GM19438 (cell line): Measurements from ENCODE around the gene ERC2.

Experiments used
- ATAC-seq: cut with Tn5 transposase; IDR thresholded peaks from one replicate; pipeline ENCODE4 v1.9.1; 2021; ENCODE audit warnings: low read depth; ENCODE audit not compliant: unreplicated experiment

ERC2 gene

DNA sequence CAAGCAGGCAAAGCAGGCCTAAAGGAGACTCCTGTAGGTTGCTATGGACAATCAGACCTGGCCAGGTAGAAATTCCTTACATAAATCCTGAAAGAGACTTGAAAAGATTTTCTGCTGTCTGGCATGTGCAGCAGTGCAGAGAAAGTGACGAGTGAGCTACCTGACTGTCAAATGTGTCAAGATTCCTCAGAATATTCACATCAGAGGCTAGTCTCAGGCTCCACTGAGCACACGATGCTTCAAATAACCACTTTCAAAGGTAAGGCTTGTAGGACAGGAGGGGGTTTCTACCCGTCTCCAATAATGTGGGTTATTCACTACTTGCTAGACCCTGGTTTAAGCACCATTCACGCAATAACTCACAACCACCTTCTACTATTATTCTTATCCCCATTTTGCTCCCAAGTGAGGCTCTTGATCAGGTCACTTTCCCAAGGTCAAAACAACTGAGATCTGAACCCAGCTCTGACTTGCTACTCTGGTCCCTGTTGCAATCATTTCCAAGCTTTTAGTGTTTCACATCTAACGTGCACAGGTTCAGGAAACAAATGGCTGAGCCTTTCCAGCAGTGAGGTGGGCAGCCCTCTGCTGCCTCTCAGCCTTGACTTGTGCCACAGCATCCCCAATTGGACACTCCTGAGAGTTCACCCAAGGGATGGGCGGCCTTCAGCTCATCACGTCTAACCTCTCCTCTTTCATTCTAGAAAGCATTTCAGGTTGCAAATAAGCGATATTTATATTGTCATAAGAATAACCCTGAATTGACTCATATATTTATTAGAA, 651.3 kb downstream of the ERC2 start:
- ATAC-seq, result no peak

DNA sequence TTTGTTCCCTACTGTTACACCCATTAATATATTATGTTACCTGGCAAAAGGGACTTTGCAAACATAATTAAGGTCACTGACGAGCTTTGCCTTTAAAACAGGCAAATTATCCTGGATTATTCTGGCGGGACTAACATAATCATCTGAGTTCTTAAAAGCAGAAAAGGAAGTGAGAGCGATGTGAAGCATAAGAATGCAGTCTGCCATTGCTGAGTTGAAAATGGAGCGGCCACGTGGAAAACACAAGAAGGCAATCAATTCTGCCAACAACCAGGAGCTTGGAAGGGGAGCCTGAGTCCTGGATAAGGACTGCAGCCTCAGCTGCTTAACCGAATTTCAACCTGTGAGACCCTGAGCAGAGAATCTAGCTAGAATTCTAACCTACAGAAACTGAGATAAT, 653.0 kb downstream of the ERC2 start:
- no peak for ATAC-seq

DNA sequence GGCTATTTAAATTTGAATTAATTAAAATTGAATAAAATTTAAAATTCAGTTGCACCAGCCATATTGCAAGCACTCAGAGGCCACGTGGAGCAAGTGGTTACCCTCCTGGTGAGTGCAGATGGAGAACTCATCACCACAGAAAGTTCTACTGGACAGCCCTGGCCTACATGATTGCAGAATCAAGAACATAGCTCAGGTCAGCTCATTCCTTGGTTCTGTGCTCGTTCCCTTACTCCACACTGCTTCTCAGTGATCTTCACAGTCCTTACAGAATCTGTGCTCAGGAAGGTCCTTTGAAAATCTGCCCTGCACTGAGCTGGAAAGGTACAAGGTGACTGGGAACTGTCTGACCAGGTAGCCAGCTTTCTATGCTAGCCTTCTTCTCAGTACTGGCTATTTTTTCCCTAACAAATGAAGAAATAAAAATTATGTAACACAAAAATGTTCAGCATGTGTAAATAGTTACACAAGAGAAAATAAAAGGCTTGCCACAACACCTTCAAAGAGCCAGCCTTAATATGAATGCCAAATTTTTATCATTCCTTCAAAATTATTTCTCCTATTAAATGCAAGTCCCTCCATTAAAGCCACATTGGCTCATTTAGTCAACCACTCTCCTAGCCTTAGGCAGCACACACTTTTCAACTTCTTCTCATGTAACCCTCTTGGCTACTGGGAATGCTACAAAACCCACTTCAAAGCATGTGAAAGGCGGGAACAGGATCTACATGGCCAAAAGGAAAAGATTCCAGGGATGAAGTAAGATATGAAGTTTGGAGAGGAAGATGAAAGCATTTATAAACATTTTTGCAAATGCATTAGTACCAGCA, 654.8 kb downstream of the ERC2 start:
- no peak for ATAC-seq

DNA sequence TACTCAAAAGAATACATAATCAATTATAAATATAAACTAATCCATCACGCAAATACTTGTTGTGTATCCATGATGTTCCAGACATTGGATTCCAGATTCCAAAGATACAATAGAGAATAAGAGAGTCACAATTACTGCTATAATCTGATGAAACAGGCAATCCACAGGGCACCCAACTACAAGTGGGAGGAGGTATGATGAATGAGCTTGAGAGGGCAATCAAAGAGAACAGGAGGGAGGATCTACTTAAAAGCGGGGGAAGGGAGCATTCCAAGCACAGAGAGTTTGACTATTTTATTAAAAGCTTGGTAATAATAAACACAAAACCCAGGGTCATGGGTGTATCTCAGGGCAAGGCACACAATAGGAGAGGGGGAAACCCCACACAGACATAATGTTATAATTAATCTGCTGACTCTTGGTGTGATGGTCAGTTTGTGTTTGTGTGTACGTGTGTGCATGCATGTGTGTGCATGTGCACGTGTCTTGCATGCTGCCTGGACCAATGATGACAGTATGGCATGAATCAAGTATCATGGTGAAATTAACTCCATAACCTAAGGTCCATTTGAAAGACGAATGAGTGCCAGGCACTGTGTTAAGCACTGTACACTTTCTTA, 655.8 kb downstream of the ERC2 start:
- no peak for ATAC-seq

DNA sequence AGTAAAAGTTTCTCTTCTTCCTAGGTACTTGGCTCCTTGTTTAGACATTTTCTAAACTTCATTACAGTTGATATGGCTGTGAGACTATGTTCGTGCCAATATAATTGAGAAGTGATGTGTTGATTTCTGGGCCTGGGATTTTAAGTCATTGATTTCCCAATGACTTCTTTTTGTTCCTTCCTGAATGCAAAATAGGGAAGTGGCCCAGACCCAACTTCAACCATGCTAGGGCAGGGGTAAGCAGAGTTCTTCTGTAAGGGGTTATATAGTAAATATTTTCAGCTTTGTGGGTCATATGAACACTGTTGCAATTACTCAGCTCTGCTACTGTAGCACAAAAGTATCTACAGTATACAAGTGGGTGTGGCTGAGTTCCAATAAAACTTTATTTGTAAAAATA, 661.1 kb downstream of the ERC2 start:
- no peak for ATAC-seq

DNA sequence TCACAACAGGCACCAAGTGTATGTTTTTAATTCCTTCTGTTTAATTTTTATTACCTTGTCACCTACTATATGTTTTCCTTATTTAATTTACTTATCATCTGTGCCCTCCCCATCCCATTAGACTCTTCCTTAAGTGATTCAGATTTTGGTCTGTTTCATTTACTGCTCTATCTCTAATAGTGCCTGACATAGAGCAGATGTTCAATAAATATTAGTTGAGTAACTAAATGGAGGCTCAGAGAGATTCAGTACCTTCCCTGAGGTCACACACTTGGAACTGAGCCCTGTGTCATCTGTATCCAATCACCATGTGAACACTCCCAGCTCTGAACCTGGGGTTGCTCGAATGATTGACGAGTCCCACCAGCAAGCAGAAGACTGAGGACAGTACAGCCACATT, 663.1 kb downstream of the ERC2 start:
- ATAC-seq, result no peak

DNA sequence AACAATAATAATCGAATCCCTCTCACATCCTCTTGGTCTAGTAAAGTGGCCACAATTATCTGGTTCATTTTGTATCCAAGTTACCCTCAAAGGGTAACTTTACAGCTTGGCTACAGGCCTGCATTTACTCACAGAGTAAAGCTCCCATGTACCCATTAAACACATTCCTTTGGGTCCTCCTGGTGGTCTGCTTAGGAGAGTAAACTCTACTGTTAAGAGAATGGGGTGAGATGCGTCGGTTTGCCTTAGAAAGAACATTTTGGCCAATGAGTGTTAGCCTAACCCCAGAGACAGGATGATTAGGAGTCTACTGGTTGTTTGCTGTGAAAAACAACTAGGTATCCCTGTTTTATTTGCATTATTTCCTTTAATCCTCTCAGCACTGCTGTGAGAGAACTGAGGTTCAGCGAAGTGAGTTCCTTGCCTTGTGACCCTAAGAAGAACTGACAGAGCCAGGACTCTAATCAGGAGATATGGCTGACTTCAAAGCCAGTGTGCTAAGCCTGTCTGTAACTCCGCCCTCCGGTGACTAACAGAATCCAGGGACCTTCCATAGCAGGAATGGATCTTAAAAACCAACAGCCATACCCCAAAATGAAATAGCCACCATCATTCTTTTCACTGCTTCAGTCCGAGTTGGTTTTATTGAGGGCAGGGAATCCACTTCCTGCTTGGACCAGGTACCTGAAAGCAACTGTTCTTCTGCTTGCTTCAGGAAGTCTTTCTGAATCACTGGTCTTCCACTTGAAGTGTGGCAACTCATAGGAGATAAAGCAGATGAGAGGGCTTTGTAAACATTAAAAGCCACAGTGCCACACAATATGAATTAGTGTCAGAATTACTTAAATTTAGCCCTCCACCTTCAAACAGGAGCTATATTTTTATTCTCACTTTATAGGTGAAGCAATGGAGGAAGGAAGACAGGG, 663.8 kb downstream of the ERC2 start:
- no peak for ATAC-seq

DNA sequence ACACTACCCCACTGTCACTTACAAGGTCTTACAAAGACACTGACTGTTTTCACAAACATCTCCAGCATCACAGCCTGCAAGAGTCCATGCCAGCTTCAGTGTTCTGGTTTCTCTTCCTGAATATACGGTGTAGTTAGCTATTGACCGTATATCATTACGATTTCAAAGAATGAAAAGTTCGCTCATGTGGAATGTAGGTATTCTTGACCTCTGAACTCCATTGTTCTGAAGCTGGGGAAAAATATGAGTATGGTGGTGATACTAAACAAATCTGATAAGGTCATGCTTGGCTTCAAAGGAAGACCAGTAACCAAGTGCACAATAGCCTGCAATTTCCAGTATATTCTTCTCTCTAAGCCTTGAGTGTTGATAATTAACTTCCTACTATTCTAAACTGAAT, 665.5 kb downstream of the ERC2 start:
- no peak for ATAC-seq

DNA sequence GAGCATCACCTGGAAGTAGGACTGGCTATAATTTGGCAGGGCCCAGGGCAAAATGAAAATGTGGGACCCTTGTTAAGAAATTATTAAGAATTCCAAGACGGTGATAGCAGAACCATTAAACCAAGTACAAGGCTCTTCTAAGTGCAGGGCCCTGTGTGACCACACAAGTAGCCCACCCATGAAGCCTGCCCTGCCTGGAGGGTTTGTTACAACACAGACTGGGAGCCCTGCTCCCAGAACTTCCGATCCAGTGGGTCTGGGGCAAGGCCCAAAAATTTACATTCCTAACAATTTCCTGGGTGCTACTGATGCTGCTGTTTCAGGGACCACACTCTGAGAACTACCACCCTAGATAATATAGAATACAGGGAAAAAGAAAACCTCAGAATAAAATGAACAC, 666.6 kb downstream of the ERC2 start:
- no peak for ATAC-seq

DNA sequence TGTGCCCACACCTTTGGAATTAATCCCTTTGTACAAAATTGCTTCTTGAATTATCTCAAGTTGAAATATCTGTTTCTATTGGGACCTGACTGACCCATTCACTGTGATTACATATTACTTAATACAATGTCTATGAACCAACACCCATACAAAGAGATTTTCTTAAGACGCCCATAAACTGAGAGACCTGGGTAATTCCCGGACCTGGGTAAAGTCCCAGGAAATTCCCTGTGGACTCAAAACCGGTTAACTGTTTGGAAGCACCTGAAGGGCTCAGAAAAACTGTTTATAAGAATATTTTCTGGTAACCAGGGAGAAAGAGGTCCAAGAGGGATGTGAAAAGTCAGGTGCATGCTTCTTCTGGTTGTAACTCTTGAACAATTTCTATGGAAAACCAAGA, 667.2 kb downstream of the ERC2 start:
- ATAC-seq, result no peak

DNA sequence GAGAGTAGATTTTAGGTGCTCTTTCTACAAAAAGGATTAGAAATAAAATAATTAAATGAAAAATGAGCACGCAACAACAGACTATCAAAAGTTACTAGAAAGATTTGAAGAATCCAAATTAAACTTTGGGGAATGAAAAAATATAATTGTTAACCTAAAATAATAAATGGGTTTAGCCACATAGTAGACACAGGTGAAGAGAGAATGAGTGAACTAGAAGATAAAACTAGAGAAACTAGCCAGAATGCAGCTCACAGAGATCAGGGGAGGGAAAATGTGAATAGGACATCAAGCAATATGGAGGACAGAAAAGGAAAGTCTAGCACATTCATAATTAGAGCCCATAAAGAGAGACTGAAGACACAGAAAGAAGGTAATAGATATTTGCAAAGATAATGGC, 670.5 kb downstream of the ERC2 start:
- ATAC-seq, result no peak

DNA sequence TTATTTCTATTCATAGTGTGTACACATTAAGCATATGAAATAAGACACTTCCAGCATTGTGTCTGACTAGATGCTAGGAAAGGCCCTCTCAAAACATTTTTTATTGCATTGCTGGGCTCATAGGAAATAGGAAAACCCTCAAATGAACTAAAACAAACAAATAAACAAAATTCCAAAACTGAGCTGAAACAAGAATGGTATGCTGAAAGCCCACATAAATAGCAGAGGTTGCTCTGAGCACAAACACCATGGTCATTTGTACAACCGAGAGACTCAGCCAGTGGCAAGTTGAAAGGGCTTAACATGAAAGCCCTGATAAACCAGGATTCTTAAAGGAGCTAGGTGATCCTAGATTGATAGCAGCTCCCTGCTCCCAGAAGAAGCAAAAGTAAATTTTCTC, 671.2 kb downstream of the ERC2 start:
- ATAC-seq, result no peak

DNA sequence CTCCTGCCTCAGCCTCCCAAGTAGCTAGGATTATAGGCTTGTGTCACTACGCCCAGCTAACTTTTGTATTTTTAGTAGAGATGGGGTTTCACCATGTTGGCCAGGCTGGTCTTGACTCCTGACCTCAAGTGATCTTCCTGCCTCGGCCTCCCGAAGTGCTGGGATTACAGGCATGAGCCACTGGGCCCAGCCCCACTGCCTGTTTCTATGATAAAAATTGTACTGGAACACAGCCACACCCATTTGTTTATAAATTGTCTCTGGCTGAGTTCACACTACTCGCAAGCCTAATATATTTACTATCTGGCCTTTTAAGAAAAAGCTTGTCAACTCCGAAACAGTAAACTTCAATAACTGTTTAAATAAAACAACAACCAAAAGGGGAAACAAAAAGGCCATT, 671.7 kb downstream of the ERC2 start:
- ATAC-seq, result no peak

DNA sequence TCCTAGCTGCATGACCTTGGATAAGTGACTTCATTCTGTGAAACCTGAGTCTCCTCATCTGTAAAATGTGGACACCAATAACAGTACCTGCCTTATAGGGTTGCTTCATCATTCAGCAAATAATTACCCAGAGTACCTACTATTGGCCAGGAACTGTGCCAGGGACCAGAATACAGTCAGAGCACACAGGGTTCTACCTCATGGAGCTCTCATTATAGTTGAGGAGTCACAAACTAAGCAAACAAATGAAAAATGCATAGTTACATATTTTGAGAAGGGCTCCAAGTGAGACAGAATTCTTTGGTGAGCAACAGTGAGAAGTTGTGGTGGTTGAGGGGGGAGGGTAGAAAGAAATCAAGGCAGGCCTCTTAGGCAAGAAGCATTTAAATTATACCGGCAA, 672.5 kb downstream of the ERC2 start:
- no peak for ATAC-seq

DNA sequence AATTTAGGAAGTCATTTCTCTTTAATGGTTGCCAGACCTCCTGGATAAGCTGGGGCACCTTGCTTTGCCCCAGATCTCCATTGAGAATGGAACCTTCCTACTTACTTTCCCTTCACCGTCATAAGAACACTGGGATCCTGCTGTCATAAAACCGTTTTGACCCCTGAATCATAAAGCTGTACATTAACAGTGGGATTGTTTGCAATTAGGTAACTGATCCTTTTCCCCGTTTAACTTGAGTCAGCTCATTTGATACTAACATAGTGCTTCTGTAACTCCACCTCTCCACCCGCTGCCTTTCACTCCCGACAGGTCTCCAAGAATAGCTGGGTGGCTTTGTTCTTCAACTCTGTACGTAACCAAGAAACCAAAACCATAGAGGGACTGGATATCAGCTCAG, 673.0 kb downstream of the ERC2 start:
- no peak for ATAC-seq

DNA sequence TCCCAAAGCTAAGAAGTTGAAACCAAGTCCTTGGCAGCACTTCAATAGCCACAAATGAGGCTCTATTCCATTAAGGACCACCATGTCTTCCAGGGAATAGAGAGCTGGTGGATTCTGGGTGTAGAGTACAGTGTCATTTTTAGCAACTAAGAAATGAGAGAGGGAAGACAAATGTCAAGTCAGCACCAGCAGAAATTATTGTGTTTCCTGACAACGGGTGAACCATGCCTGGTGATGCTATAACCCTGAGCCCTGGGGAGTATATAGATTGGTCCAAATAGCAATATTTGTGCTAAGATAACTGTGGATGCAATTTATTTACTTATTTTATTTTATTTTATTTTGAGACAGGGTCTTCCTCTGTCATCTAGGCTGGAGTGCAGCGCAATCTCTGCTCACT, 675.5 kb downstream of the ERC2 start:
- ATAC-seq, result no peak

DNA sequence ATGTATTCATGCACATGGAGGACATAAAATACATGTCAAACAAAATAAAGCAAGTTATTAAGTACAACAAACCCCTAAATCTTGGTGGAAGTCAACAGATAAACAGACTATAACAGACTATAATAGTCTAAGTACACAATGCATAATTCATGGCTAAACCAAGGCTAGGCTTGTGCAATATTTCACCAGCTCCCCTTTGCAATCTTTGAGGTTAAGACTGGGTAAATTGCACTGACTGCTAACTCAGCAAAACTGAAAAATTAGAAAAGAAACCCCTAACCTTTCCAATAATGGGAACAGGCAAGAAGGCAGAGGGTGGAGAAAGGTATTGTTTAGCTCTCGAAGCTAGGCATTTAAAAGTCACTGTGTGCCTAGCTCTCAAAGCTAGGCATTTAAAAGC, 676.3 kb downstream of the ERC2 start:
- no peak for ATAC-seq

DNA sequence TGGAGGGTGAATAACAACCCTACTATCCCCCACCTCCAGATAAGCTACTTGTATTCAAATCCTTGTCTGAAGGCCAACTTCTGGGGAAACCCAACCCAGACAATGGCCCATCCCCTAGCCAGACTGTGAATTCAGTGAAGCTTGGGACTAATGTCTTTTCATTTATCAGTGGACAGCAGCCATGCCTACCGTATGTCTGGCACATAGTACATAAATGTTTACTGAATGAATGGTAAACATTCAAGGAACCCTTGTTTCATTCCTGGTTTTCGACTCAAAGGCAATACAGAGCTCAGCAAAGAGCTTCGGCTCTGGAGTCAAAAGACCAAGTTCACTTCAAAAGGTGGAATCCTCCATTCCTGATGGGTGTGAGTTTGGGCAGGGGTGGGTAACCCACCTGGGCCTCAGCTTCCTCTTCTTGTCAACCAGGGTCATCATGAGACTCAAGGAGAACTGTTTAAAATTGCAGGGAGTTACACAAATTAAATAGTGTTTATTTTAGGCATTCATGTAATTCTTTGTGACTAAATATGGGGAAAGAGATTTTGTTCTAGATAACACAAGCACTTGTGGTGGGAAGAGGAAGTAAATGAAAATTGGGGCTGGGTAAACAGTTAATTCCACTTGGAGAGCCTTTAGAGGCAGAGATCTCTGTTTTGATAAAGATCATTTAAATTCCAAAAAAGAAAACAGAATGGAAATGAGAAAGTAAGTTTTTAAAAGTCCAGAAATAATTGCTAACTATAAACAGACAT, 677.5 kb downstream of the ERC2 start:
- no peak for ATAC-seq

DNA sequence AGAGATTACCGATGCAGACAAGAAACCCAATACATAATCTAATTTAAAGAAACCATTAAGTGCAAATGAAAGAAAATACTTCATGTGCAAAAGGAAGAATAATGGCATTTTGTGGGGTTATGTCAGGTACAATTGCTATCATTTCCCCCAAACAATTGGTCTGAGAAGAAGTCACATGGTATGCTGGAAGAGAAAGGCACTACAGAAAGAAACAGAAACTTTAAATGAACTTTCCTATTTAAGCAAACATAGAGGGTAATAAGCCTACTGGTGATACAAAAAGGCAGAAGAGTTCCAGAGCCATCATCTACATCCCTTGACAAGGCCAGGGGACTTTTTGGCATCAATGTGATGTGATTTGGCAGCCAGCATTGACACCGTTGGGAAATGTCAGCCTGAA, 678.8 kb downstream of the ERC2 start:
- ATAC-seq, result no peak

DNA sequence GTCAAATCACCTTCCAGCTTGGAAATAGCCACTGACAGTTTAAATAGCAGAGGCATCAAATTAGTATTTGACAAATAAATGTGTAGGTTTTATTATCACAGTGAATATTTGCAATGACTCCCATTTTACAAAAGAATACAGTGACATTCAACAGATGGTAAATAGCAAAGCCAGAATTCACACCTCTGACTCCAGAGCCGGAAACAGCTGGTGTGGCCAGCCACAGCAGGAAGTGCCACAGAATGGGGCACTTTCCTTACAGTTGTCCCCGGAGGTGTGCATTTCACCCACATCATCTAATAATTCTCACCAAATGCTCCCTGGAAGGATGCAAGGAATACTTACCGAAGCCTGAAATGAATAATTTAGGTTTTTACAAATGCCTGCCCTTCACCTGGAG, 685.5 kb downstream of the ERC2 start:
- ATAC-seq, result no peak
